ENCODE data around the gene RIPOR3.

GRCh38 chr20:50671626-50672025 lies 19.7 kb downstream of the RIPOR3 start:
- TF ChIP-seq, protein P1, sequence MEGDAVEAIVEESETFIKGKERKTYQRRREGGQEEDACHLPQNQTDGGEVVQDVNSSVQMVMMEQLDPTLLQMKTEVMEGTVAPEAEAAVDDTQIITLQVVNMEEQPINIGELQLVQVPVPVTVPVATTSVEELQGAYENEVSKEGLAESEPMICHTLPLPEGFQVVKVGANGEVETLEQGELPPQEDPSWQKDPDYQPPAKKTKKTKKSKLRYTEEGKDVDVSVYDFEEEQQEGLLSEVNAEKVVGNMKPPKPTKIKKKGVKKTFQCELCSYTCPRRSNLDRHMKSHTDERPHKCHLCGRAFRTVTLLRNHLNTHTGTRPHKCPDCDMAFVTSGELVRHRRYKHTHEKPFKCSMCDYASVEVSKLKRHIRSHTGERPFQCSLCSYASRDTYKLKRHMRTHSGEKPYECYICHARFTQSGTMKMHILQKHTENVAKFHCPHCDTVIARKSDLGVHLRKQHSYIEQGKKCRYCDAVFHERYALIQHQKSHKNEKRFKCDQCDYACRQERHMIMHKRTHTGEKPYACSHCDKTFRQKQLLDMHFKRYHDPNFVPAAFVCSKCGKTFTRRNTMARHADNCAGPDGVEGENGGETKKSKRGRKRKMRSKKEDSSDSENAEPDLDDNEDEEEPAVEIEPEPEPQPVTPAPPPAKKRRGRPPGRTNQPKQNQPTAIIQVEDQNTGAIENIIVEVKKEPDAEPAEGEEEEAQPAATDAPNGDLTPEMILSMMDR (IDR thresholded peaks at IDR 0.05): no peak
- TF ChIP-seq ZFX (IDR thresholded peaks at IDR 0.05; ENCODE audit: borderline replicate concordance): no peak

Data from 22Rv1 (cell line).